Hematopoietic multipotent progenitor cell treated with erythropoietin and hydrocortisone succinate and interleukin-3 and kit ligand, for 15 days (in vitro differentiated cells): Measurements from ENCODE around the gene SPNS2.

Experiments used
- DNase-seq: peaks from one replicate; pipeline ENCODE4 v3.0.0-alpha.2; 2015; ENCODE audit warnings: low spot score

The SPNS2 gene

DNA sequence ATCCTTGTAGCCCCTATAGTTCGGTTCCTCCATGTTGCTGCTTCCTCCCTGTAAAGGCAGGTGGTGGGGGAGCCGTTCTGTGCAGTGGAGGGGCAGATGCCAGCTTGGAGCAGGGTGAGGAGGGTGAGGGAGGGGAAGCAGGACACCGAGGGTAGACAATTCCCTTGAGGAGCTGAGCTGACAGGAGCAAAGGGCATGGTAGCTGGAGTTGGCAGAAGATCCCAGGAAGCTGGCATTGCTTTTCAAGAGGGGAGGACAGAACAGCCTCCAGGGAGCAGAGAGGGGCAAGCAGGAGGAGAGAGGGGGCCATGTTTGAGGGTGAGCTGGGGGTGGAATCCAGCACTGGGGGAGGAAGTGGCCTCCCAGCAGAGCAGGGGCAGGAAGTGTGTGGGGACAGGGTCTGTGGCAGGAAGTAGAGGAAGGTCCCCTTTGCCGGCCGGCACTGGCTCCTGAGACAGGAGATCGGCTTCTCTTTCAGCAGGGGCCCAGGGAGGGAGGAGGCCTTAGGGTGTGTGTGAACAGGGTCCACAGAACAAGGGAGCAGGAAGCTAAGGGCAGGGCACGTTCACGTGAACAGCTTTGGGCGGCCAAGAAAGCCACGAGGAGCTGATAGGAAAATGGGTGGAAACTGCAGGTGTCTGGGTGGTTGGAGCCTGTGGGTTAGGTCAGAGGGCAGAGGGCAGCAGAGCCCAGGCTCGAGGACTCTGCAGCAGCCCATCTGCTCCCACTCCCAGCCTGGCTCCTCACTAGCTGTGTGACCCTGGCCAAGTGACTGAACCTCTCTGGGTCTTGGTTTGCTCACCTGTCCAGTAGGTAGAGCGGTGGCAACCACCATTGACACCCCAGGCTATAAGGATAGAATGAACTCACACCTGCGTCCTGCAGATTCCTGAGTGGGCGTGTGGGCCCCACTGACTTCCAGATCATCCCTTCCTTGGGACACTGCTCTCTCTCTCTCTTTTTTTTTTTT is 17.5 kb upstream of the SPNS2 start:
- DNase-seq = no peak

DNA sequence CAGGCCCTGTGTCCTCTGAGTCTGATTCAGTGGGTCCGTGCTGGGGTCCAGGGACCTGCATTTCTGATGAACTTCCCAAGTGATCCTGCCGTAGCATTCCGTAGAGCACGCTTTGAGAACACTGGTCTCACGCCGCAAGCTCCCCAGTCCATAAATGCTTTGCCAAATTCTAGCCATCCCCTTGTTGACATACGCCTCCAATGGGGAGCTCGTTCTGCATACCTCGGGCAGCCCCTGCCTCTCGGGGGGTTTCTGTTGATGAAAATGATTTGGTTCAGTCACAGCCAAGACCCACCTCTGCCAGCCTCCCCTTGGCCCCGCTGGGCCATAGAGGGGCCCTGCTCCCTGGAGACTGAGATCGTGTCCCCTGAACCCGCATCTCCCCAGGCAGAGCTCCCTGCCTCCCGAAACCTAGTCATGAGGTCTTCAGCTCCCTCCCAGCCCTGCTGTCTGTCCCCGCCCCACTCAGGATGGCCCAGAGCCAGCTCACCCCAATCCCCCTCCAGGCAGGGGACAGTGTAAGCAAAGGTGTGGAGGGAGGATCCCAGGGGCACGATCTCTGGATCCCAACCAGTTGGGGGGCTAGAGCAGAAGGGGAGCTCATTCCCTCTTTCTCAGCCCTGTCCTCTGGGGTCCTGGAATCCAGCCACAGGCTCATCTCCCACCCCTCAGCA is 16.2 kb upstream of the SPNS2 start:
- no peak for DNase-seq

DNA sequence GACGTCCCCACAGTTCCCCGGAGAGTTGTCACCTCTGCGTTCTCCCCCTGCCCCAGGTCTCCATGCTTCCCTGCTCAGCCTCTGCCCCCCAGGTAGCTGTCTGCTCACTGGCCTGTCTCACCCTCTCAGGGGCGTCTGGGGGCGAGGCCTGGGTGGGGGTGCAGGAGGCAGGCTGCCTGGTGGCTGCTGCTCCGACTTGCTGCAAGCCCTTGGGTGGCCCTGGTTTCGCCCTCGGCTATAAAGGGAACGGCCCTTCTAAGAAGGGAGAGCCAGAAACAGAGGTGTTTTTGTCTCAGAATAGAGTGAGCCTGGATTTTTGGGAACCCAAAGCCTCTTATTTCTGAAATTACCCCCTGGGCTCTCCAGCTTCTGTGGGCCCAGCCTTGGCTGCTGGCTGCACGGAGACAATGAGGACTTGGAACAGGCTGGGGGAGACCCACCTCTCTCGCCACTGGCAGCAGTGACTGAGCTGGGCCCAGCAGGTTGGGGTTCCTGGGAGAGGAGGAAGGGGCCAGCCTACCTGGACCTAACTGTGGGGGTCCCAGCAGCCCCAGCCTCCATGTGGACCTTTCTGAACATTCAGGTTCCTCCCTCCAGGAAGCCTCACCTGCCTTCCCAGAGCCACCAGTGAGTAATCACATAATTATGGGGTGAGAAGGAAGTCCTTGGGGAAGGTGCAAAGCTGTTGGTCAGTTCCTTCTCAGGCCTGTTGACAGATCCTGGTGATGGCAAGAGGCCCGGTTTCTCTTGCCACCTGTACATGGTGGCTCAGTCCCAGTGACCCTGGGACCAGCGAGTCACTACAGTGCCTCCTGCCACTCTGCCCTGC is 15.5 kb upstream of the SPNS2 start:
- DNase-seq = no peak

DNA sequence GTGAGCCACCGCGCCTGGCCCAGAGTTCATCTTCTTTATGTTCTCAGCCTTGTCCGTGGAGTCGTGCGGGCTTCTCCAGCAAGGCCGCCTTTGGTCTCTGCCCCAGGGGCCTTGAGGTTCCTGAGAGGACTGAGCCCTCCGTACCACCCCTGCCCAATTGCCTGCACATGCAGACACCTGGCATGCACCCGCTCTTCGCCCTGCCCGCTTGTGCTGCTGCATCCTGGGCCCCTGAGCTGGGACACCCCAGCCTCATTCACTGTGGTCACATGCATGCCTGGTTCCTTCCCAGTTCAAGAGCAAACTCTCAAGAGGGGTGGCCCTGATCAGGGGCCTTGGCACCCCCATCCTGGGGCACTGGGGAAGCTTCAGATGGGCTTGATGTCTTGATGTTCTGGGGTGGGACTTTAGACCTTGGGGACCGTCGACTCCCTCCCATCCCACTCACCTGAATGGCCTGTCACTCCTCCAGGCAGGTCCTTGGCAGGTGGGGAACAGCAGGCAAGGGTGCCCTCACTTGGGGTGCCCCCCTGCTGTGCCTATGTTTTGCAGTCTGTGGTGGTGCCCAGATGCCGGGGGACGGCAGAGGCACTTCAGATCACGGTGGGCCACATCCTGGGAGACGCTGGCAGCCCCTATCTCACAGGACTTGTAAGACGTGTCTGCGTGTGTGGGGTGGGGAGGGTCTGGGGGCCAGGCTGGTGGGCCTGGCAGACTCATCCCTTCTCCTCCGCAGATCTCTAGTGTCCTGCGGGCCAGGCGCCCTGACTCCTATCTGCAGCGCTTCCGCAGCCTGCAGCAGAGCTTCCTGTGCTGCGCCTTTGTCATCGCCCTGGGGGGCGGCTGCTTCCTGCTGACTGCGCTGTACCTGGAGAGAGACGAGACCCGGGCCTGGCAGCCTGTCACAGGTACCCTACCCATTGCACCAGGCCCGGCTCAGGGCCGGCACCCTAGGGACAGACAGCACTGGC is 12.7 kb upstream of the SPNS2 start:
- DNase-seq = no peak

DNA sequence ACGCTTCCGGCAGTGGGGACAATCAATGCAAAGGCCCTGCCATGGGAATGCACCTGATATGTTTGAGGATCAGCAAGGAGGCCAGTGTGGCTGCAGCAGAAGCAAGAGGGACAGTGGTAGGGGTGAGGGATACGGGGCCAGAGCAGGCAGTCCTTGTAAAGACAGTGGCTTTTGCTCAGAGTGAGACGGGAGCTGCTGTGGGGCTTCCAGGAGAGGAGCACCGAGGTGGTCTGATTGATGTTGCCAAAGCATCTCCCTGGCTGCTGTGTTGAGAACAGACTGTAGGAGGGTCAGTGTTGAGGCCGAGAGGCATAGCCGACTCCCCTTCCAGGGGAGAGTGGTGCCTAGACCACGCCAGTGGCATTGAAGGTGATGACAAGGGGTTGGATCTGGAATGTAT is 11.4 kb upstream of the SPNS2 start:
- no peak for DNase-seq

DNA sequence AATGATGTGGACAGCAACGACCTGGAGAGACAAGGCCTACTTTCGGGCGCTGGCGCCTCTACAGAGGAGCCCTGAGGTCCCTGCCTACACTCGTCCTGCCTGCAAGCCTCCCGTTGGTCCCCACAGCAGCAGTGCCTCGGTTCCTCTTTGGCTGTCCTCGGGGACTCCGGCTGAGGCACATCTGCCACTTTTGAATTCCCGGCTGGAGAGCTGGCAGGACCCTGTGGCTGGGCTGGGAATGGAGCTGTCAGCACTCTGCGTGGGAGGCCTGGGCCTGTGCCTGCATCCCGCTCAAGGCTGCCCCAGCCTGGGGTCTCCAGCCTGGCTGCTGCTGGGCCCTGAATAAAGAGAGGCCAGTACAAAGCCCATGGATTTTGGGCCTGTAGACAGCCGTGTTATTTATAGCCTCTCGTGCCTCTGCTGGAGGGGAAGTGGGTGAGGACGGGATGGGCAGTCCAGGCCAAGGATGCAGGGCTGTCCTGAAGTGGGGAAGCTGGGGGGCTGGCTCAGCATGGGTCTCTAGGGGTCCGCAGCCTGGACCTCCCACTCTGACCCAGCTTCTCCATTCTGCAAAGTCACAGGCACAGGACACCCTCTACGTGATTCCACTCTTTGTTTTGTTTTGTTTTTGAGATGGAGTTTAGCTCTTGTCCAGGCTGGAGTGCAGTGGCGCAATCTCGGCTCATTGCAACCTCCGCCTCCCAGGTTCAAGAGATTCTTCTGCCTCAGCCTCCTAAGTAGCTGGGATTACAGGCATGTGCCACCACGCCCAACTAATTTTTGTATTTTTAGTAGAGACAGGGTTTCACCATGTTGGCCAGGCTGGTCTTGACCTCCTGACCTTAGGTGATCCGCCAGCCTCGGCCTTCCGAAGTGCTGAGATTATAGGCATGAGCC is 10.6 kb upstream of the SPNS2 start:
- DNase-seq = no peak

DNA sequence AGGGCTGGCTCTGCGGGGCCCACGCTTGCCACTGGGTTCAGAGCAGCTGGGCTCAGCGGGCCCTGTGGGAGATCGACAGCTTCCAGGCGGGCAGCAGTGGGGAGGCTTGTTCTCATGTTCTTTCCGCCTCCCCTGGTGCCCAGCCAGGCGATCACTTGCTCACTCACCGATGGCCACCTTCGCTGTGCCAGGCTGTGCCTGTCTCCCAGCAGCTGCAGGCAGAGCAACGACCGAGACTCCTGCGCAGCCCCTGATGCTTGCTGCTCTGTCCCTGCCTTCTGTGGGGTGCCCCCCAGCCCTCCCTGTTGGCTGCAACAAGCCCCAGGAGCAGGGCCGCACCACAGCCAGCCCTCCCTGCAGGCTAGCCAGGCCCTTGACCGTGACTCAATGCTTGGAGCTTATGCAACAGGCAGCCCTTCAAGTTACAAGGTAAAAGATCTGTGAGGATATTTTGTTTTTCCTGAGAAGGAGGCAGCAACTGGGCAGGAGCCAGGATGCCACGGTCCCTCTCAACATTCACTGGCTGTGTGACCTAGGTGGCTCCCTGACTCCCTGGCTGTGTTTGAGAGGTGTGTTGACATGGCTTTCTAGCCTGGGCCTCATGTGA is 9.6 kb upstream of the SPNS2 start:
- DNase-seq = no peak

DNA sequence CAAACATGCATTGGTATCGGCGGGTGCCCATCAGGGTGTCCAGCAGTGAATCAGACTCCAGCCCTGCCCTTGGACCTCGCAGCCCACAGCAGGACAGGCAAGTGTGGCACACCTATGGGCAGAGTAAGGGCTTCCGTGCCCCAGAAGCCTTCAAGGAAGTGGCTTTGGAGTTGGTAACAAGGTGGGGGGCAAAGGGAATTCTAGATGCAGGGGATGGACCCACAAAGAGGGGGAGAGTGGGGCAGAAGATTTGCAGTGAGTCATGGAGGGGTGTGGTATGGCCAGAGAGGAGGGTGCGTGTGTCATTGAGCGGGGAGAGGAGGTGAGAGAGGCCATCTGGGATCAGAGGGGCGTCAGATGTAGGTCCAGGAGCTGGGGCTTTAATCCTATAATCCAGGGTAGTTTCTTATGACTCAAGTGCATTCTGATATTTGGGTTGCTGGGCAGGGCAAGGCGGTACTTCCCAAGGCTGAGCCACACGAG is 8.5 kb upstream of the SPNS2 start:
- DNase-seq = no peak

DNA sequence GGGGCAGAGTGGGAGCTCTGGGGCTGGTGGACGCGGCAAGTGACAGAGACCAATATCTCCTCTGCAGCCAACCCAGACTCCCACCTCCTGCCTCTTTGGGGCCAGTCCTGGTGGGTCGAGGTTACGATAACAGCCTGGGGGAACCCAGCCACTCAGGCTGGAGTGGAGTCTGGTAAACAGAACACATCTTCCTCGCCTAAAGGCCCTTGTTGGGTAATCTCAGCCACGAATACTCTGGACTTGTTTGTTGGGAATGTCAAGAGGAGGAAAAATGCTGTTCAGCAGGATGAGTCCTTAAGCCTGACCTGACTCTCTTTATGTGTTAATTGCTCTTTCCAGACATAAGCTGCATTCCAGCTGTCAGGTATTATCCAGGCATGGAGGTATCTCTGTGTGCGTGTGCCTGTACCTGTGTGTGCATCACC is 8.0 kb upstream of the SPNS2 start:
- no peak for DNase-seq

DNA sequence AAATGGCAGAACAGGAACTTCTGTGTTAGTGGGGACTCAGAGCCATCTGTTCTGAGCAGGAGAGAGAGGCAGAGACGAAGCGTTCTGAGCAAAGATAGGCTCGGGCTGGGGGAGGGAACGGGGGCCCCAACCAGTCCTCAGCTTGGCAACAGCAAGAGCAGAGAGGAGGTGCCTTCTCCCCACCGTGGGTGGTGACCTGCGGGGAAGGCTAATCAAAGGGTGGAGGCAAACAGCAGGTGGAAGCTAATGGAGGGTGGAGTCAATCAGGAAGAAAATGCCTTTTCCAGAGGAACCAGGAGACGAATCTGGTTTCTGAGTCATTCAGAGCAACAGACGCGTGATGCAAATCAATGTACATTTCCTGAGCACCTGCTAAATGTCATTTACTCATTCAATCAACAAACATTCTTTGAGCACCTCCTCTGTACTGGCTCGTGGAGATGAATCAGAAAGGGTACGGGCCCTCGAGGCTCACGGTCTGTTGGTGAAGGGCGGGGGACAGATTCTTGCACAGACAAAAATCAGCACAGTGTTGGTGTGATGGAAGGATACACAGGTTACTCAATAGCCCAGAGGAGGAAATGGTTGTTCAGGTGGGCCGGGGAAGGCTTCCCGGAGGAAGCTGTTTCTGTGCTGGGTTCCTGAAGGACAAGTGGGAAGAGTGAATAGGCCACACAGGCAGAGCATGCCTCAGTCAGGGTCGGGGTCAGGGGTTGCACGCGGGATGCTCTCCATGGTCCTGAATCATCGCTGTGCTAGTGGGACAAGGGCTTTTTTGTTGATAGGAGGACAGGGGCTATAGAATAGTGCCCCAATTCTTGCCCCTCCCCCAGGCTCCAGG is 5.7 kb upstream of the SPNS2 start:
- no peak for DNase-seq

DNA sequence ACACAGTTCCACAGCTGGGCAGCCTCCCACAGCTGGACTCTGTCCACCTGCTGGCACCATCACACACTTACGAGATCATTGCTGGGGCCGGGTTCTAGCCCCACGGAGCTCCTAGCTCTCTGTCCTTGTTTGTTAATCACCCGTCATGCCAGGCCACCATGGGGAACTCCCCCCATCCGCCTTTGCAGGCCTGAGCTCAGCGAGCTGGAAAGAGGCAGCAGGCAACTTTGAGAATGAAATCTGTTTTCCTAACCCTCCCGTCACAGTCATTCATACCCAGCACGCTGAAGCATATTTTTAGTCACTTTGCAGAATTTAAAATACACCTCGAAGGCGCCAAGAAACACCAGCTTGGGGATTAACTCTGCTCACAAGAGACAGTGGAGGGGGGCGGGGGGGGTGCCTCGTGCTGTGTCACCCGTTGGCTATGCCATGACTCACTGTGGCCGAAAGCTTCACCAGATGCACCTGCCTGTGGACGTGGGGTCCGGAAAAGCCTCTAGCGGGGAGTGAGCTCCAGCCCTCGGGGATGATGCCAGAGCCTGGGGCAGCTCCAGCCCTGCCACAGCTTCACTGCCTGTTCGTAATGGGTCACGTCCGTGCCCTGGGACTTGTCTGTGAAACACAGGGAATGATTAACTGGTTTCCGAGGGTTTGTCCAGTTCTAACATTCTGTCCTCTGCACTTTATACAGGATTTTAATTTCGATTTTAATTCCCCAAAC is 1.4 kb upstream of the SPNS2 start:
- DNase-seq = no peak

DNA sequence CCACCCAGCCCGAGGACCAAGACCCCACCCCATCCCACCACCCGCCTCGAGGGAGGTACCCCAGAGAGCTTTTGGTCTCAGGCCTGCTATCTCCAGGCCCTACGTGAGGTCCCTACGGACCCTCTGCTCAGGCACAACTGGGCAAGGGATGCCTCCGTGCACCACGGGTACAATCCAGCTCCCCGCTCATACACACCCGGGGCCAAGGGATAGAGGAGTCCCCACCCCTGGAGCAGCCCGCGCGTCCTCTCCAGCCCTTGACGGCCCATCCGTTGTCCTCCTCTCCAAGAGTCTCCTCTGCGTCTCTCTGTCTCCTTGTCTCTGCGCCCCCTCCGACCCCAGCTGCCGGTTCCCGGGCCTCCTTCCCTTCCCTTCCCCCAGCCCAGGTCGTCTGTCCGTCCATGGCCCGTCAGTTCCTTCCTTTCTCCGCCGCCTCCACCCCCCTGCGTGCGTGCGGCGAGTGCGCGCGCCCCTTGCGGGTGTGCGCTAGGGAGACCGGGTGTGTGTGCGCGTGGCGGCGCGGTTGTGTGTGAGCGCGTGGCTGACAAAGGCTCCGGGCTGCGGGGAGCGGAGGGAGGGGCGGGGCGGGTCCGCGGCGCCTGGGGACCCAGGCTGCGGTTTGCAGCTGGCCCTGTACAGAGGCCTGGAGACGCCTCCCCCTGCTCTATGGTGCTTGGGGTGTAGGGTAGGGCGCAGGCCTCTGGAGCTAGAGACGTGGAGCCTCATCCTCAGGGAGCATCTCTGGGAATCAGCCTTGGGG is 930 bp downstream of the SPNS2 start:
- no peak for DNase-seq

DNA sequence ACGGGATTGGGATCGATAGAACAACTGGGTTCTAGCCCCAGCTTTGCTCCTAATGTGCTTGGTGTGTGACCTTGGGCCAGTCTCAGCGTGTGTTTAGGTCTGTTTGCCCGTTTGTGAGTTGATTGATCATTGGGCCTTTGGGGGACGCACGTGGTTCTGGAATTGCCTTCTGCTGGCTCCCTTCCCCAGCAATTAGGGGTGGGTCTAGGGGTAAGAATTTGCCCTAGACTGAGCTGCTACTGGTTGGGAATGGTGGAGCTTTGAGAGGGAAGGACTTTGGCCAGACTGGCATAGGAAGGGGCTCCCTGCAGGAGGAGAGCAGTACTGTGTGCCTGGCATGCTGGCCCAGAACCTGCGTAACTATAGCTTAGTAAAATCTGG is 1.5 kb downstream of the SPNS2 start:
- DNase-seq = no peak

DNA sequence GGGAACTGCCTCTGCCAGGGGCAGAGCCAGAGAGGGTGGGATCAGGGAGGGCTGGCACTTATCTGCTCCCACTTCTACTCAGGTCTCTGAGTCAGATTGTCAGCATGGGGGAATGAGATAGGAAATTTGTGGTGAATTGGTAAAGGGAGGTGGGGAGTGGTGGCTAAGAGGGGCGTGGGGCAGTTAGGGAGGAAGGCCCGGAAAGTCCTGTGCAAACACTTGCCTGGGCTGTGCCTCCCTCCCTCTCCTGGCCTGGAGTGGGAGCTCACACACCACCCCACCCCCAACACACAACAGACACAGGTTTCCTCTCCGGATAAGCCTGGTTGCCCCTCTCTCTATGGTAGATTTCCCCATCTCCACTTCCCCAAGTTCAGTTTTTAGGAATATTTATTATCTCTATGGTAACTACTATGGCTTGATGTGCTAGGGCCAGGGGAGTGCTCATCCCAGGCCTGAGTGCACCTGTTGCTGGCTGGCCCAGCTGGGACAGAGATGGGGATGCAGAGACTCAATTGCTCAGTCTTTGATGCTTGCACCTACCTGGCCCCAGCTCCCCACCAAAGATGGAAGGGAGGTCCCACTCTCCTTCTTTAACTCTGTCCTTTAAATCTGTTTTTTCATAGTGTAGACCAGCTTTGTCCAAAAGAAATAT is 2.7 kb downstream of the SPNS2 start:
- no peak for DNase-seq

DNA sequence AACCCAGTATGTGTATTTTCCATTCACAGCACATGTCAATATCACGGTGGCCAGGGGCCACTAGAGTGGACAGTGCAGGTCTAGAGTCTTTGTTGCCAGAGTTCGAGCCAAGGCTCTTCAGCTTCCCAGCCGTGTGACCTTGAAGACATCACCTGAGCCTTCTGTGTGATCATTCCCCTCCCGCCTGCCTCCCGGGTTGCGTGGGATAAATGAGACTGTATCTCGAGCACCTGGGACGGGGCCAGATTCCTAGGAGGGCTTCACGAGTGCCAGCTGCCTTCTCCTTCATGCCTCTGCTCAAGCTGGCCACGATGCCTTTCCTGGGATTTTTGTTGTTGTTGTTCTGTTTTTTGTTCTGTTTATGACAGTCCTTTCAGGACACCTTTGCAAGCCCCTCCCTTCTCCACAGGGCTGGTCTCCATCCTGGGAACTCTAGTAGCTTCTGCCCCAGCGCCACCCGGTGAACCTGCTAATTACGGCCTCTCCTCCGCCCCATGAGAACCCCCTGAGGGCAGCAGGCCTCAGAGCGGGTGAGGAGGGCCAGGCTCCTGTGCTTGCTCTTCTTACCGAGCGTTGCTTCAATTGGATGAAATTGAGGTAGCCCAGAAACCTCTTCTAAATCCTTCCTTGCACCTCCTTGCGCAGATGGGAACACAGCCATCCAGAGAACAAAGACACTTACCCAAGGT is 3.9 kb downstream of the SPNS2 start:
- DNase-seq = no peak
